Measurements from ENCODE around the gene WASF2. TPM values are rescaled to one million over a fixed set of nuclear protein-coding genes. Genes with fewer than 3 reads are reported as not detected.

Gene WASF2
- total and polyA plus RNA-seq, 5 experiments from 2014 or later = 54.8 to 185 (median 68.9) TPM

- no peak for DNase-seq
- H3K27ac Mint-ChIP-seq = peak within 1 kb of the TSS in 1 of 10 donors; percentile 59
- no peaks in the 10 kb centered on the region for H3K36me3 Mint-ChIP-seq
- H3K9me3 Mint-ChIP-seq = no peaks in the 10 kb centered on the region
- no peaks in the 10 kb centered on the region for H3K27me3 Mint-ChIP-seq
- H3K4me1 Mint-ChIP-seq = peaks cover 2 to 12% (median 4%) of the 10 kb centered on the region in 4 donors
- no peak for ATAC-seq
- POLR2A ChIA-PET = no interaction called here
- no peak within 1 kb of the TSS for H3K4me3 Mint-ChIP-seq
These were observed 115.4 kb downstream of the WASF2 start, which contains the start of gene FCN3 for GRCh38 chr1:27374362-27375086. Gene FCN3, minus strand, starts transcription at chr1:27374824. Its CDS starts 6 bp downstream, at chr1:27374818.

- POLR2A ChIA-PET = no interaction called here
- Mint-ChIP-seq H3K27me3 (no peaks in the 10 kb centered on the region), H3K36me3 (no peaks in the 10 kb centered on the region), H3K9me3 (no peaks in the 10 kb centered on the region), H3K4me1 (peaks cover 2 to 20% (median 10%) of the 10 kb centered on the region in 4 donors), H3K27ac (peak overlapping the region in 2 of 10 donors; percentile 51 to 59), H3K4me3 (no peak overlapping the region)
- DNase-seq (no peak), ATAC-seq (no peak)
These were observed 116.9 kb downstream of the WASF2 start for GRCh38 chr1:27372808-27373690.

- no peak for DNase-seq
- Mint-ChIP-seq H3K27ac (peak overlapping the region in 1 of 10 donors; percentile 51), H3K9me3 (no peaks in the 10 kb centered on the region), H3K27me3 (no peaks in the 10 kb centered on the region), H3K4me1 (peaks cover 2 to 25% (median 14%) of the 10 kb centered on the region in 4 donors), H3K4me3 (peak overlapping the region in 1 of 10 donors; percentile 36), H3K36me3 (no peaks in the 10 kb centered on the region)
- POLR2A ChIA-PET = no interaction called here
- no peak for ATAC-seq
These were observed 117.8 kb downstream of the WASF2 start for GRCh38 chr1:27372022-27372807.

- no peaks in the 10 kb centered on the region for H3K36me3 Mint-ChIP-seq
- H3K4me1 Mint-ChIP-seq = peaks cover 14 to 47% (median 37%) of the 10 kb centered on the region in 4 donors
- no peak for DNase-seq
- H3K27ac Mint-ChIP-seq = peak overlapping the region in 2 of 10 donors; percentile 22 to 35
- H3K9me3 Mint-ChIP-seq = no peaks in the 10 kb centered on the region
- no peaks in the 10 kb centered on the region for H3K27me3 Mint-ChIP-seq
- POLR2A ChIA-PET = interaction anchor here (2.2 kb wide), 1 partner anchor 11 kb away, joined by 9 read pairs; no protein-coding TSS in a partner anchor
- peak in 1 of 2 donors; percentile 20 for ATAC-seq
- peak overlapping the region in 2 of 10 donors; percentile 32 to 51 for H3K4me3 Mint-ChIP-seq
These were observed 120.9 kb downstream of the WASF2 start for GRCh38 chr1:27368869-27369582.

GRCh38 chr1:27367160-27367650, 122.8 kb downstream of the WASF2 start:
- H3K36me3 Mint-ChIP-seq = no peaks in the 10 kb centered on the region
- no peaks in the 10 kb centered on the region for H3K27me3 Mint-ChIP-seq
- no peak for DNase-seq
- no peaks in the 10 kb centered on the region for H3K9me3 Mint-ChIP-seq
- POLR2A ChIA-PET = interaction anchor here (1.2 to 3.2 kb wide), 3 partner anchors 10 to 21 kb away, joined by 5 to 31 read pairs (median 8); no protein-coding TSS in a partner anchor
- peak overlapping the region; percentile 68 to 86 (median 81) for H3K4me3 Mint-ChIP-seq
- peaks cover 14 to 50% (median 41%) of the 10 kb centered on the region in 4 donors for H3K4me1 Mint-ChIP-seq
- no peak for ATAC-seq
- H3K27ac Mint-ChIP-seq = peak overlapping the region in 5 of 10 donors; percentile 6 to 87 (median 42)

- H3K27ac Mint-ChIP-seq = peak within 1 kb of the TSS in 8 of 10 donors; percentile 42 to 92 (median 66)
- H3K36me3 Mint-ChIP-seq = no peaks in the 10 kb centered on the region
- H3K4me1 Mint-ChIP-seq = peaks cover 14 to 47% (median 41%) of the 10 kb centered on the region in 4 donors
- POLR2A ChIA-PET = interaction anchor here (2.2 to 3.2 kb wide), 3 partner anchors 10 to 24 kb away, joined by 8 to 31 read pairs (median 9); partner anchors contain the start of gene SYTL1
- no peaks in the 10 kb centered on the region for H3K27me3 Mint-ChIP-seq
- DNase-seq (peak in 3 of 10 donors; percentile 41 to 49 (median 43)), ATAC-seq (peak; percentile 55 to 57)
- H3K9me3 Mint-ChIP-seq = no peaks in the 10 kb centered on the region
- peak within 1 kb of the TSS; percentile 81 to 92 (median 86) for H3K4me3 Mint-ChIP-seq
These were observed 123.4 kb downstream of the WASF2 start, which contains the start of gene MAP3K6 for GRCh38 chr1:27366411-27367159. Gene MAP3K6, minus strand, starts transcription at chr1:27366961. Its CDS starts 364 bp downstream, at chr1:27366597.

GRCh38 chr1:27366113-27366410, 123.9 kb downstream of the WASF2 start:
- Mint-ChIP-seq H3K27ac (peak overlapping the region in 6 of 10 donors; percentile 44 to 92 (median 66)), H3K4me1 (peaks cover 14 to 49% (median 43%) of the 10 kb centered on the region in 4 donors), H3K27me3 (no peaks in the 10 kb centered on the region), H3K4me3 (peak overlapping the region; percentile 81 to 92 (median 86)), H3K9me3 (no peaks in the 10 kb centered on the region), H3K36me3 (no peaks in the 10 kb centered on the region)
- DNase-seq (peak in 9 of 10 donors; percentile 41 to 84 (median 59)), ATAC-seq (peak; percentile 71 to 76)
- POLR2A ChIA-PET = interaction anchor here (1.1 to 3.2 kb wide), 6 partner anchors 9 to 37 kb away, joined by 3 to 31 read pairs (median 6); partner anchors contain the start of gene SYTL1

- Mint-ChIP-seq H3K4me3 (peak overlapping the region; percentile 81 to 92 (median 86)), H3K9me3 (no peaks in the 10 kb centered on the region), H3K36me3 (no peaks in the 10 kb centered on the region), H3K27me3 (no peaks in the 10 kb centered on the region), H3K27ac (peak overlapping the region in 9 of 10 donors; percentile 44 to 92 (median 73)), H3K4me1 (peaks cover 14 to 55% (median 43%) of the 10 kb centered on the region in 4 donors)
- POLR2A ChIA-PET = interaction anchor here (0.5 to 3.2 kb wide), 7 partner anchors 8 to 44 kb away, joined by 3 to 31 read pairs (median 8); partner anchors contain the start of gene SYTL1
- ATAC-seq (peak; percentile 66 to 67), DNase-seq (peak; percentile 29 to 84 (median 72))
These were observed 124.4 kb downstream of the WASF2 start for GRCh38 chr1:27365372-27366112.

GRCh38 chr1:27364696-27365371, 125.1 kb downstream of the WASF2 start:
- Mint-ChIP-seq H3K4me3 (peak overlapping the region; percentile 81 to 92 (median 86)), H3K36me3 (no peaks in the 10 kb centered on the region), H3K4me1 (peaks cover 18 to 58% (median 47%) of the 10 kb centered on the region in 4 donors), H3K27me3 (no peaks in the 10 kb centered on the region), H3K9me3 (no peaks in the 10 kb centered on the region), H3K27ac (peak overlapping the region in 6 of 10 donors; percentile 29 to 92 (median 60))
- no peak for DNase-seq
- ATAC-seq = no peak
- POLR2A ChIA-PET = interaction anchor here (0.5 to 3.2 kb wide), 7 partner anchors 8 to 43 kb away, joined by 3 to 31 read pairs (median 8); partner anchors contain the start of gene SYTL1
